ENCODE measurements around the gene MEIS1.

MEIS1 gene

DNA sequence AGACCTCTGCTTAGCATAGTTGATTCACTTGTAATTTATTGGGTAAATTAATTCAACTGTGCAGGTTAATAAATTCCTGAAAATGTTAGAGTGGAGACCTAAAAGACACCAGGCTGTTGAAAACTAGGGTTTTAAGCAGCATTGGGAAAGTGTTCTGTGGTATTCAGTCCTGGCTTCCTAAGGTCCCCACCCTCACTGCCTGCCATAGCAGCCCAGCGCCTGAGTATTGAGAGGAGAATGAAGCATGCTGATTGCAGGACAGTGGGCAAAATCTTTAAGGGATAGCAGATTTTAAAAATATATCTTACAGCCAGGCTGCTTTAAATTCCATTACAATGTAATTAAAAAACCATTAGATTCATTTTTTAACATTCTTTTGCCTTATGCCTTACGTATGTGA is 20.6 kb downstream of the MEIS1 start:
- Histone ChIP-seq H3K27ac (peak overlapping the region; percentile 100), H3K36me3 (ENCODE audit: insufficient read depth, low read length) (peaks cover 98% of the 10 kb centered on the region), H3K9me3 (ENCODE audit: low read depth, low read length) (no peaks in the 10 kb centered on the region), H3K9ac (ENCODE audit: insufficient read length) (no peak overlapping the region), H3K4me3 (no peak overlapping the region)
- TF ChIP-seq POLR2AphosphoS5 (IDR thresholded peaks at IDR 0.05; ENCODE audit: borderline replicate concordance, low read depth, low read length) (0 out of 2 replicates have a peak, but pooled peaks have one; percentile 5), EZH2 (IDR thresholded peaks at IDR 0.05) (no peak)
- DNase-seq (ENCODE audit: low read depth, low spot score), result no peak

DNA sequence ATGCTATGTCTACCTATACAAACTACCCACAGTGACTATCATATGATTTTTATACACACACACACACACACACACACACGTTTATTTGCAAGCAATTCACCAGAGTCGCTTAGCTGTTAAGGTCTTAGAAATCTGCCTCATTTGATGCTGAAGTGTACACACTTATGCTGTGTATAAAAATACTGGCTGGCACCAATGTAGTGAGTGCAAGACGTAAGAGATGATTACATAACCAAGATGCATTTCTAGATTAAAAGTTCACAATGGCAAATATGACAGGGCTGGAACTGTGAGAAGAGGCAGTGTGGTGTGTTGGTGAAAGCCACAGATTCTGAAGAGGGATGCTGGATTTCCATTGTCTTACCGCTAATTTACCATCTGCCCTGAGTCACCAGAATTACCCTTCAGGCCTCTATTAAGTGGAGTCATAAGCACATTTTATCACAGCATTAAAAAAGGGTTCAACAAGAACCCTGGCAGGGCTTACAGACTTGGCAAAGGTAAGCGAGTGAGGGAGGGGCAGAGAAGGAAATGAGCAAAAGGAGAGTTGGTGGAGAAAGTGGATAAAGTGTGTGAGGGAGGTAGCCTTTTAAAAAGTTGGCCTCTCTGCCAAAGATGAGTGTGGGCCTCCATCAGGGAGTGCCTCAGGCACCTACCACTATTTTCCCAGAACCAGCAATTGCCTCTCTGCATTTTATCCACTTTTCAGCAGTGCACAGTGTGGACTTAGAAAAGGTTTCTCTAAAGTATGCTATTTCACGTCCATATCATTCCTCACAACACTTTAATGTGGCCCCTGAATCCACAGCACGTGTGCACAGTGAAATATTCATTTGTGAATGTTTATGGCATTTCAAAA is 21.5 kb downstream of the MEIS1 start:
- TF ChIP-seq POLR2AphosphoS5 (IDR thresholded peaks at IDR 0.05; ENCODE audit: borderline replicate concordance, low read depth, low read length) (peak; percentile 13), EZH2 (IDR thresholded peaks at IDR 0.05) (no peak)
- H3K9ac ChIP-seq (ENCODE audit: insufficient read length), result no peak overlapping the region
- no peaks in the 10 kb centered on the region for H3K9me3 ChIP-seq (ENCODE audit: low read depth, low read length)
- peak overlapping the region; percentile 100 for H3K27ac ChIP-seq
- DNase-seq (ENCODE audit: low read depth, low spot score), result no peak
- H3K4me3 ChIP-seq, result 0 out of 2 replicates have a peak overlapping the region, but pooled peaks have one; percentile 5
- H3K36me3 ChIP-seq (ENCODE audit: insufficient read depth, low read length), result peaks cover 98% of the 10 kb centered on the region

DNA sequence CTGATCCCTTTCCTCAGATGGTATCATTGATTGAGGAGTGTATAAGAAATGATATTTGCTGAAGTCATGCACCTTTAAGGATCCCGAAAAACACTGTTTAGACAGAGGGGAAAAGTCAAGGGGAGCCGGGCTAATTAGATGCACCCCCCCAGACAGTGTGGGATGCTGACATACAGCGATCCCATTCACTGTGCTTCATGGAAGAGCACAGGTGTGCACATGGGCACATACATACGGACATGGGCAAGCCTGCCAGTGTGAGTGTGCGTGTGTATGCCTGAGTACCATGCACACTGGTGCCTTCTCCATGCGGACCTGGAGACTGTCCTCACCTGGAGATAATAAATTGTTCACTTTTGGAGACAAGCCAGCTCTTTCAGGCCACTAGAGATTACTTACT is 22.6 kb downstream of the MEIS1 start:
- DNase-seq (ENCODE audit: low read depth, low spot score), result no peak
- Histone ChIP-seq H3K27ac (peak overlapping the region; percentile 100; the same call in 1 of the 2 replicates), H3K4me3 (no peak overlapping the region), H3K9me3 (ENCODE audit: low read depth, low read length) (no peaks in the 10 kb centered on the region), H3K36me3 (ENCODE audit: insufficient read depth, low read length) (peaks cover 100% of the 10 kb centered on the region), H3K9ac (ENCODE audit: insufficient read length) (no peak overlapping the region)
- TF ChIP-seq FOXP2 (optimal IDR thresholded peaks at IDR 0.05; ENCODE audit: control extremely low read depth, extremely low read length, insufficient read depth), result no peak
- no peak for TF ChIP-seq EZH2 (IDR thresholded peaks at IDR 0.05)
- no peak; the same call in 1 of the 2 replicates for TF ChIP-seq POLR2AphosphoS5 (IDR thresholded peaks at IDR 0.05; ENCODE audit: borderline replicate concordance, low read depth, low read length)

DNA sequence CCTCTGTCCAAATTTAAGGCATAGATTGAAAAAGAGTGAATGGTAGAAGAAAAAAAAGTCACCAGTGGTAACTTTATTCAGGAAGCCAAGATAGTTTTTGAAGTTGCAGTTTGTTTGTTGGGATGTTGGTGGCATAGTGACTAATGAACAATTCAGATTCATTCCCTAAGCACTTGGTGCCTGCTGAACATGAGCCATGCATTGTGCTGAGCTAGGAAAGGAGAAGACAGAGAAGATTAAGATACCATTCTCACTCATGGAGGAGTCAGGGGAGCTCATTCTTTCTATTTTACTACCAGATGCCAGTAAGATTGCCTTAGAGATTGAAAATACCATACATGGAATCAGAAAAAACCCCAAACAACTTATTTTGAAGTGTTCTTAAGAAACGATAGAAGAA is 25.1 kb downstream of the MEIS1 start:
- H3K27ac ChIP-seq, result peak overlapping the region; percentile 87
- peaks cover 100% of the 10 kb centered on the region for H3K36me3 ChIP-seq (ENCODE audit: insufficient read depth, low read length)
- H3K4me3 ChIP-seq, result peak overlapping the region; percentile 29
- DNase-seq (ENCODE audit: low read depth, low spot score), result no peak
- H3K9ac ChIP-seq (ENCODE audit: insufficient read length), result no peak overlapping the region
- no peaks in the 10 kb centered on the region for H3K9me3 ChIP-seq (ENCODE audit: low read depth, low read length)
- no peak for TF ChIP-seq POLR2AphosphoS5 (IDR thresholded peaks at IDR 0.05; ENCODE audit: borderline replicate concordance, low read depth, low read length)
- no peak for TF ChIP-seq FOXP2 (optimal IDR thresholded peaks at IDR 0.05; ENCODE audit: control extremely low read depth, extremely low read length, insufficient read depth)
- no peak for TF ChIP-seq EZH2 (IDR thresholded peaks at IDR 0.05)

DNA sequence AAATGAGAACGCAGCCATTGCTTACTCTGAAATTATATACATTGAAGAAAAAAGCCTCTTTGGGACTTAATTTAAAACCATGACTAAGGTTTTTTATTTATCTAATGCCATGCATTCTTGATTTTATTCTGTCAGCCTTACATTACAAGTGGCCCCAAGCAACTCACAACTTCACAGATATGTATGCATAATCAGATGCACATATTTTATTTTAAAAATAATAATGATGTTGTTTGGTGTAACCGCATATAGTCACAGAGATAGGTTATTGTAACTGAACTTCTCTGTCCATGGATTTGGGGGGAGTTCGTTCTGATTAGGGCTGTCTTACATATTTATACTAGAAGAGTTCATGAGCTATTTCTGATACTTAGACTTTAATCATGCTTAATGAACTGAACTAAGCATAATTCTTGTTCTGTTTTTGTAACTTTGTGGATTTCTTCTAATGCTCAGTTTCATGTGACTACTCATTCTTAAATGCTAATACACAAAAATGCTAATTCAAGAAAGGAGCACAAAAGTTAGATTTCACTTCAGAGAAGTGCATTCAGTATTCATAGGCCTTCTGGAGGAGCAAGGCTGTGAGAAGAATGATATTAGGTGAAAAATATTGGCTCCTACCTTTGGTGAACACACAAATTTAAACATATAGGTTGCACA is 26.2 kb downstream of the MEIS1 start:
- Histone ChIP-seq H3K36me3 (ENCODE audit: insufficient read depth, low read length) (peaks cover 100% of the 10 kb centered on the region), H3K9ac (ENCODE audit: insufficient read length) (peak overlapping the region; percentile 20), H3K4me3 (peak overlapping the region; percentile 29), H3K27ac (peak overlapping the region; percentile 87), H3K9me3 (ENCODE audit: low read depth, low read length) (no peaks in the 10 kb centered on the region)
- TF ChIP-seq EZH2 (IDR thresholded peaks at IDR 0.05) (no peak), POLR2AphosphoS5 (IDR thresholded peaks at IDR 0.05; ENCODE audit: borderline replicate concordance, low read depth, low read length) (no peak), FOXP2 (optimal IDR thresholded peaks at IDR 0.05; ENCODE audit: control extremely low read depth, extremely low read length, insufficient read depth) (no peak)
- DNase-seq (ENCODE audit: low read depth, low spot score), result no peak

DNA sequence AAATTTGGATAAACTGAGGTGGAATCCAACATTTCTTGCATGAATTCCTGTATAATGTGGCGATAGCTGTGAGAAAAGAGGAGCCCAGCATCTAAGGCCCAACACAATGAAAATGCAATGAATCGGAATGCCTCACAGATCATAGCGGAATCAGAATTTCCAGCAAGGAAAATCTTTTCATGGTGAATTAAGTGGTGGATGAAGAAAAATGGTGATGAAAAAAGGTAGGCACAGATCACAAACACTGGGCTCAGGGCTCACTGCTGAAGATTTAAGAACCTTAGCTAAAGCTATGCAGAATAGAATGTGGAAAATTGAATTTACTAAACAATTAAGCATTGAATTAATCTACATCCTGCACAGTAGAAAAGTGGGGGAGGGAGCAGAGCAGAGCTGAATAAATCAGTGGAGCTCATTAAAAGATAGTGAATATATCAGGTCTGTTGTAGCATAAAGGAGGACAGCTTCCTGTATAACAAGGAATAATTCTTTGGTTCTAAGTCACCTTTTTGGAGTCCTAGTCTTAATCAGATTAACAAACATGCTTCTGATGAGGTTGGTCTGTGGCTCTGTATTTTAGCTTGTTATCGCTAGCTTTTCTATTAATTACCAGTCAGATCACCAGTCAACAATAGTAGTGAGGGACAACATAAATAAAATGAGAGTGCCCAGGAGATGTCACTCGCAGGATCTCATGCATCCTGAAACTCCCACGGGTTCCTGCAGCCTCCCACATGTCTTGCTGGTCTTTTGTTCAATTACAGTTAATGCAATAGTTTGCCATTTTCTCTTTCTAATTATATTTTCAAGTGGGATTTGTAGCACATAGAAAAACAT is 27.0 kb downstream of the MEIS1 start:
- Histone ChIP-seq H3K27ac (peak overlapping the region; percentile 87), H3K4me3 (peak overlapping the region; percentile 29), H3K9ac (ENCODE audit: insufficient read length) (no peak overlapping the region), H3K9me3 (ENCODE audit: low read depth, low read length) (no peaks in the 10 kb centered on the region), H3K36me3 (ENCODE audit: insufficient read depth, low read length) (peaks cover 100% of the 10 kb centered on the region)
- TF ChIP-seq POLR2AphosphoS5 (IDR thresholded peaks at IDR 0.05; ENCODE audit: borderline replicate concordance, low read depth, low read length) (peak; percentile 42; the same call in 1 of the 2 replicates), EZH2 (IDR thresholded peaks at IDR 0.05) (no peak)
- DNase-seq (ENCODE audit: low read depth, low spot score), result no peak

DNA sequence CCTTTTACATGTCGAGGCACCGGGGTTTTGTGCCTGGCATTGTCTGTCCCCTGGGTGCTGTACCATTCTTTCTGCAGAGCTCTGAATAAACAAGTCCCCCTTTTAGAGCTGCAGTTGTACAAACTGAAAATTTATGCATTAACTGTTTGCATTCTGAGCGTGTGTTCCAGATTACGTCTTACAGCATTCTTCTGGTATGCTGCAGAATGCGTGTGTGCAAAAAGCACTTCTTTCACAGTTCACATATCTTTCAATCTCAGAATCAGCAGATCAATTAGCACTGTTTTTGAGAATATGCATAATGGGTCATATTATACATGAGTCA is 27.5 kb downstream of the MEIS1 start:
- no peak for TF ChIP-seq FOXP2 (optimal IDR thresholded peaks at IDR 0.05; ENCODE audit: control extremely low read depth, extremely low read length, insufficient read depth)
- no peak for TF ChIP-seq EZH2 (IDR thresholded peaks at IDR 0.05)
- TF ChIP-seq POLR2AphosphoS5 (IDR thresholded peaks at IDR 0.05; ENCODE audit: borderline replicate concordance, low read depth, low read length), result 0 out of 2 replicates have a peak, but pooled peaks have one; percentile 7
- no peak overlapping the region for H3K4me3 ChIP-seq
- peak overlapping the region; percentile 87 for H3K27ac ChIP-seq
- no peak for DNase-seq (ENCODE audit: low read depth, low spot score)
- H3K9ac ChIP-seq (ENCODE audit: insufficient read length), result no peak overlapping the region
- H3K9me3 ChIP-seq (ENCODE audit: low read depth, low read length), result no peaks in the 10 kb centered on the region
- H3K36me3 ChIP-seq (ENCODE audit: insufficient read depth, low read length), result peaks cover 100% of the 10 kb centered on the region

DNA sequence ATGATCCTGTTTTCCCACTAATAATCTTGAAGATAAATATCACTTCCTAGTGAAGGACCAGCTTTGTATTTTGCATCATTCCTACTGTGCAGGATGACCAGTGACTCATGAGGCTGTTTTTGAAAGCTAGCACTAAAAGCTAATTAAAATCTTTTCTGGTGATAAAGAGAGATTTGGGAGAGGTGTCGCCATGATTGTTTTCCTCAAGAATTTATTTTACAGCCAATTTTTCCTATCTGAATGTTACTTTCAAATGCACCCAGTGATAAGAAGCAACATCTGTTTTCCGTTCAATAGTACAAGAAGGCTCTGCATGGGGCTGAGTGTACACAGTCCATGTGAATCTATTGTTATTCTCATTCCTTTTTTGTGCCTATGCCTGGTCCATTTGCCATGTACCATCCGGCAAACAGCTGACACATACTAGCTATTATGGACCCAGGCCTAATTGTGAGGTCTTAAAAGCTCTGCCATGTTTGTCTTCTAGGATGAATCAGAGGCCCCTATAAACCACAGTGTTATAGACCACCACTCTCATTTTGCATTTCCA is 28.4 kb downstream of the MEIS1 start:
- Histone ChIP-seq H3K9ac (ENCODE audit: insufficient read length) (no peak overlapping the region), H3K9me3 (ENCODE audit: low read depth, low read length) (no peaks in the 10 kb centered on the region), H3K27ac (peak overlapping the region; percentile 87), H3K36me3 (ENCODE audit: insufficient read depth, low read length) (peaks cover 100% of the 10 kb centered on the region), H3K4me3 (peak overlapping the region; percentile 24)
- no peak for DNase-seq (ENCODE audit: low read depth, low spot score)
- TF ChIP-seq EZH2 (IDR thresholded peaks at IDR 0.05) (no peak), FOXP2 (optimal IDR thresholded peaks at IDR 0.05; ENCODE audit: control extremely low read depth, extremely low read length, insufficient read depth) (no peak), POLR2AphosphoS5 (IDR thresholded peaks at IDR 0.05; ENCODE audit: borderline replicate concordance, low read depth, low read length) (peak; percentile 16)
